Ureter (tissue), 1 donor: ENCODE measurements around the gene PNPO. TPM values are rescaled to one million over a fixed set of nuclear protein-coding genes. Genes with fewer than 3 reads are reported as not detected.
A peak's percentile ranks its signal among the peaks of the same experiment; 100 is the strongest.

ENCODE experiments used
- DNase-seq: peaks from one replicate; pipeline ENCODE4 v3.0.0-alpha.2; 2020; ENCODE audit warnings: low spot score
- total RNA-seq: library from RNA; stranded (reverse); gene quantifications from one replicate; pipeline ENCODE4 v1.2.4, GENCODE V29; 2023
- donor health status: DM: yes; HTN: yes; CAD: no.

The PNPO gene
- 40.9 TPM for total RNA-seq

DNA sequence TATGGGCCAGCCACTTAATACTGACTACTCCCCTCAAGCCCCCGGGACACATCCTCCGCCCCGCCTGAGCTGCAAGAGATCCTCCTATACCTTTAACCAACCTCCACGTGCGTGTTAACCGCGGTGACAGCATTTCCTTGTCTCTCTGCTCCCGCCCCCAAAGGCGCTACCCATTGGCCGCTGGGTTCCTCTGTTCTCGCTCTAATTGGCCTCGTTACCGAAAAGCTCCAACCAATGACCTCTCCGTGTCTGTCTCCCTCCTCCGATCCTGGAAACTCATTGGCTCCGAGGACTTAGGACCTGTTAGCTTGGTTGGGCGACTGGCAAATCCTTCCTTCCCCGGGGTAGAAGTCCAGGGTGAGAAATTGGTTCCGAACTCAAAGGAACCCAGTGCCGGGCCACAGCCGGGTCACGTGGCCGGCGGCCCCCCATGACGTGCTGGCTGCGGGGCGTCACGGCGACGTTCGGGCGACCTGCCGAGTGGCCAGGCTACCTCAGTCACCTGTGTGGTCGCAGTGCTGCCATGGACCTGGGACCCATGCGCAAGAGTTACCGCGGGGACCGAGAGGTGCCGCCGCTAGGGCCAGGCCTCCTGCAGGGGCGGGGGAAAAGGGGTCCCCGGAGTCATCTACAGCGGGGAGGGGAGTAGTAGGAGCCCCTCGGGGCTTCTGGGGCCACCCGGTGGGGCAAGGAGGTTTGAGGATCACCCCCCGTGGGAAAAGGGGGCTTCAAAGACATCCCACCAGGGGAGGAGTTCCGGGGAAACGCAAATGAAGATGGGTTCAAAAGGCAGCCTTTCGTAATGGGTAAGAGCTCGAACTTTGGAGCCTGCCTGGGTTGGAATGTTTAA is at the start of gene PNPO:
PNPO (plus strand) TSS at position 326 of the 850 bp plus-strand sequence; CDS start at position 431, 105 bp downstream.
- DNase-seq, result peak; percentile 97

DNA sequence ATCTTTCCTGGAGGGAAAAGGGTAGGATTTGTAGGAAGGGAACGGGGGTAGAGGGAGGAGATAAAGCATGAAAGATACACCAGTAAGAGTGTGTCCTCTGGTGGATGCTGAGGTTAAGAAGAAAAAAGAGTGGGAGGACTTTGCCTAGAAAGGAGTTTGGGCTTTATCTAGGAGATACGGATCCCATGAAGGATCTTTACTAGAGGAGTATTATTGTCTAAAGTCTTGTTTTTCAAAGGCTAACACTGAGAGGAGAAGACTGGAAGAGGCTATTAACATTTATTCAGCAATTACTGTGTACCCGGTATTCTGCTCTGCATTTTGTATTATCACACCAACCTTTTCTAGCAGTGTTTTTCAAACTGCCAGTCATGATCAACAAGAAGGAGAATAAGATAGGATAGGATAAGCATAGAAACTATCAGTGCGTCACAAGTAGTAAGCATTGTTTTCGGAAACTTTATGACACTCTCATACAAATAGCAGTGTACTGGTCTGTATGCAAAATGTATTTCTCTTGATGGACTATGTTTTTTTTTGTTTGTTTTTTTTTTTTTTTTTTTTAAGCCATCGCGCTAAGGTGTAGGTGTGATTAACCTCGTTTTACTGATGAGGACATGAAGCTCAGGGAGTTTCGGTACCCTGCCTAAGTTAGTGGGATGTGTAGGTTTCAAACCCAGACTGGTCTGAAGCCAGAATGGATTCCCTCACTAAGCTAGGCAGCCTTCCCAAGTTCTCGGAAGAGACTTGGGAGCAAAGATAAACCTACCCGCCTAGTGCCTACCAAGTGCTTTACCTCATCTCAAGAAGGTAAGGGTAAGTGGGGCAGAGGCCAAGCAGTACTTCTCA is 46.6 kb upstream of the PNPO start:
- no peak for DNase-seq

DNA sequence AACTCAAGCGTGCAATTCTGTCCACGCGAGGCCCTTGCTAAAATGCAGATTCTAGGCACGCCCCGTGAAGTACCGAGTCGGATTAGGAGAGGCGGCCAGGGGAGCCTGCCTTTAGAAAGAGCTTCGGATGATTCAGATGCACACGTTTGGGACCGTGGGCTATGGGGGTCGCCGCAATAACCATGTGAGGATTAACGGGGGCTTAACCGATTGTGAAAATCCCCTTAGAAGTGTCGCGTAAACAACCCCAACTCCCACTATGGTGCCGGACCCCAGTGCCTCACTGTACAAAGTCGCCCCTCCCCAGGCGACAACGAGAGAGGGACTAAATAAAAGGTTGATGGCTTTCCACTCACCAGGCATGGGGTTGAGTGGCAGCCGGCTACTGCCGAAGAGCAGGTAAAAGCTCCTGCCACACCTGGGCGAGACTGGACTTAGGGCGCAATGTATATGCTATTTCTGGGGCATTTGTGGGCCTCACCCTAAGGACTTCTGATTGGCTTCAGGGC is 46.0 kb upstream of the PNPO start:
- DNase-seq, result peak; percentile 59

DNA sequence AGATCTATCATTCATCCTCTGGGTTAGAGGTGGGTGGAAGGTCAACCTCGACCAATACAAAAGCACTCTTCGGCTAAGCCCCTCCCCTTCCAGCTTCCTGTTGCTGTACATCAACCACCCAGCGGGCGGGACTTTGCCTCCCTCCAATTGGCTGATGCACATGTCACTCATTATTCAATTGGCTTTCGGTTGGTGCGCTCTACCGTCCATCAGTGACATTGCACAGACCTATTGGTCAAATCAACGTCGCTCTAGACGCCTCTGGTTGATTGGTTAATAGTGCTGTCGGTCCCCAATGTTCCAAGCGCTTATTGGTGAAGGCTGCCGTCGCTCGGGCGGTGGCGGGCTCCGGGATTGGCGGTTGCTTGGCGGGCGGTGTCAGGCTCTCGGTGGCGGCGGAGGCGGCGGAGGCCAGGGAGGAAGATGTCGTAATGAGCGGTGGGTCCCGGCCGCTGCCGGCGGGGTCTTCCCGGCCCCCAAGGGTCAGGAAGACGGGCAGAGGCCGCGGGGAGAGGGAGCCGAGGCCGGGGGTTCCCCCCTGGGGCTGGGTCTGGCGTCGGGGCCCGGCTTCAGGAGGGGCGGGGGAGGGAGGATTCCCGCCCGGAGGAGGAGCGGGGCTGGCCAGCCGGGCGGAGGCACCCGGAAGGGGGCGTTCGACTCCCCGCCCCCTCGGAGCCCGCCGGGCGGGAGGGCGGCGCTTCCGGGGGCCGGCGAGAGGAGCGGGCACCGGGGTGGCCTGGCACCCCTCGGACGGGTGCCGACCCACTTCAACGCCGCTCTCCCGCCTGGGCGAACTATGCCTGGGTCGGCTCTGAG is 45.3 kb upstream of the PNPO start, which contains the start of gene SP2:
SP2 (plus strand) TSS at position 381 of the 816 bp plus-strand sequence; CDS start at position 432, 51 bp downstream.
- DNase-seq, result peak; percentile 100

DNA sequence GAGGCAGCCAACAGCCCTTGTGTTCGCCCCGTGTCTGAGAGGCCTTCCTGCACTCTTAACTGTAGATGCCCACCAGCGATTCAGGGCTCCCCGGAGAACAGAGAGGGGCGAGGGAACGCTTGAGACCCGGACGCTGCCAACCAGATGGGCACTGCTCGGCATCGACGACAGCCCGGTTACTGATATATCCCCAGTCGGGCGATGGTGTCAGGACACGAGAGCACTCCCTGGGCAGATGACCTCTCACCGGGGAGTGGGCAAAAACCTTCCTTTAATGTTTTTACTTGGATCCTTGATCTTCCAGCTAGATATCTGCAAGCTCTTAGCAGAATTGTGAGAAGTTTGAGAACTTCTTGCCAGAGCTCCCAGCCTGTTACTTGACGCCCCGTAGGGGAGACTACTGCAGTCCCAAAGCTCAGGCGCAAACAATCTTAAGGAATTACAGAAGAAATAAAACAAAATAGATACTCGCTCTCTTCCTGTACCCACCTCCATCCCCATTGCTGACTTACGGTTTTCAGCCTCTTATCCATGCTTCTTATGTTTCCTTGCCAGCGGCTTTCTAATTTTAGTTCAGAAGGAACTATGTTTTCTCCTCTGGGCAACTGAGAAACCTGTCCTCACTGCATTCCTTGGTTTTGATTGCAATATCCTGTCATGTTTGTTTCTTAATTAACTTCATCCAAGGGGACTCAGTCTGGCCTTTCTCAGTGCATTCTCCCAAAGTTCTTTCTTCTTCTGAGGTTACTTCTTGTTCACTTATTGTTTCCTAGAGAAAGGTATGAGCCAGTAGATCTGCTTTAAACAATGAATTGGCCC is 44.5 kb upstream of the PNPO start:
- DNase-seq, result no peak

DNA sequence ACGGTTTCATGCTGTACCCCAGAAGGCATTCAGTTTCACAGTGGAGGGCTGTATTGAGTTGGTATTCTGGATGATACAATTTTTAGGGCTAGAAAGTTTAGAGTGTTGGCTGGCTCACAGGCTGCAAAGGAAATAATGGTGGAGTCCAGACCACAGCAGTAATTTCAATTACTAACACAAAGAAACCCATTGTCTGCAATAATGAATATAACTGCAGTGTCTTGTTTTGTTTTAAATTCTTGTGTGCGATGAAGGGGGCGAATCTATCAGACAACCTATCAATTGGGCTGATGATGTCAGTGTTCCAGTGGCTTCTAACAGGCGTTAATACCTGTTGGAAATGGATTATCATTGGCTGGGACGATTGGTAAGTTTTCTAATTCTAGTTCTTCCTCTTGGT is 43.8 kb upstream of the PNPO start:
- DNase-seq, result no peak

DNA sequence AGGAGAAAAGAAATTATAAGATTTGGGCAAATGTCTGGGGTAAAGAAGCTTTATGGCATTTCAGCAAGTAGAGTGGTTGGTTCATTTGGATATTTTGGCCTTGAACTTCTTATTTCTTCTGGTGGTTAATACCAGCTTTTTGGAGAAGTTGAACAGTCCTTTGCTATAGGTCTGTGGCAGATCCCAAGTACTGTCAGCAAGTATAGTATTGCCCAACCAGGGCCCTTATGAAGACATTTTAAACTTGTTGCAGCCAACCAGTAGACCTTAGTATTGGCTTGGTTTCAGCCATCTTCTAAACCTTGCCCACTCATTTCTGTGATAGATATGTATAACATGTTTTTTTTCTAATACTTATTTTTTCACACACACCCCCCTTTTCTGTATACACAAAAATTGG is 43.1 kb upstream of the PNPO start:
- DNase-seq, result no peak

DNA sequence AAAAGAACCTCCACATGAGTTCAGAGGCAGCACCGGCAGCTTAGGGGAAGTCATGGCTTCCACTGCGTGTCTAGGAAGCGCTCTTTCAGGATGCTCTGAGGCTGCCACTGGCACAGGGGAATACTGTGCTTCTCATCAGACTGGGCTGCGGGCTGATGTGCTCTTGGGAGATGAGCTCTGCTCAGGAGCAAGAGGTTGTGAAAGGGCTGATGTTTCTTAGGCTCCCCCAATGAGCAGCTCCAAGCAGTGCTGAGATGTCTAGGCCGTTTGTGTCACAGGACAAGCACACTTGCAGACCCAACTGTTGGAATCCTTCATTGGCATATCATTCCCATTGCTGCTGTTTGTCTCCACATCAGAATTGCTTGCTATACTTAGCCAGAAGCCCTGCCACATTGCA is 41.7 kb upstream of the PNPO start:
- no peak for DNase-seq

DNA sequence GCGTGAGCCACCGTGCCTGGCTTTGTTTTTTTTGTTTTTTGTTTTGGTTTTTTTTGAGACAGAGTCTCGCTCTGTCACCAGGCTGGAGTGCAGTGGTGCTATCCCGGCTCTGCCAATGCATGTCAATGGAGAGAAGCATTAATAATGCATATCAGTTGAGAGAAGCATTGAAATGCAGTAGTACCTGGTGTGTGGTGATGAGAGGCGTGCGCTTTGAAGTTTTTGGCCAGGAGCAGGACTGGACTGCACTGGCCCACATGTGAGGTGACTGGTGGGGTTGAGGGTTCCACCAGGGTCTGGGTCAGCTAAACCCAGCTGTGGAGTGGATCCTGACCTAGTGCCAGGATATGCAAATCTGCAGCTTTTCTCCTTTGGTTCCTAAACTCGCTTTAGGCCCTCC is 39.9 kb upstream of the PNPO start:
- no peak for DNase-seq

DNA sequence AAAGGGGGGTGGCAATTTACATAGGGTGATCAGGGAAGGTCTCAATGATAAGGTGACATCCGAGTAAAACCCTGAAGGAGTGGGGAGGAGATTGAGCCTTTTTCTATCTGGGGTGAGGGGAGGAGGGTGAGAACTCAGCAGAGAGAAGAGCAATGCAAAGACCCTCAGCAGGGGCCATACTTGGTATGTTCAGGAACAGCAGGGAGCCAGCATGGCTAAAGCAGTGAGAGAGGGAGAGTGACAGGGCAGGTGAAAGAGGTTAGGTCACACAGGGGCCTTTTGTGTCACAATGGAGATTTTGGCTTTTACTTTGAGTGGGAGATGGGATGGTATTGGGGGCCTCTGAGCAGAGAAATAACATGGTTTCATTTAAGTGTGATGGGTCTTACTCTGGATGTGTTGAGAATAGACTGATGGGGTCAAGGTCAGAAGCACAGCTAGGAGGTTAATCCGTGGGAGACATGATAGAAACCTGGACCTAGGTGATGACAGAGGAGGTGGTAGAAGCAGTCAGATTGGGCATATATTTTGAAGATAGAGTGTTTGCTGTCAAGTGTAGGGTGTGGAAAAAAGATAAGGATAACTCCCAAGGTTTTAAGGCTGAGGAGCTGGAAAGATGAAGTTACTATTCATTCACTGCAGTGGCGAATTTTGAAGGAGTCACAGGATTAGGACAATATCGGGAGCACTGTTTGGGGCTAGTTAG is 39.2 kb upstream of the PNPO start:
- DNase-seq, result no peak

DNA sequence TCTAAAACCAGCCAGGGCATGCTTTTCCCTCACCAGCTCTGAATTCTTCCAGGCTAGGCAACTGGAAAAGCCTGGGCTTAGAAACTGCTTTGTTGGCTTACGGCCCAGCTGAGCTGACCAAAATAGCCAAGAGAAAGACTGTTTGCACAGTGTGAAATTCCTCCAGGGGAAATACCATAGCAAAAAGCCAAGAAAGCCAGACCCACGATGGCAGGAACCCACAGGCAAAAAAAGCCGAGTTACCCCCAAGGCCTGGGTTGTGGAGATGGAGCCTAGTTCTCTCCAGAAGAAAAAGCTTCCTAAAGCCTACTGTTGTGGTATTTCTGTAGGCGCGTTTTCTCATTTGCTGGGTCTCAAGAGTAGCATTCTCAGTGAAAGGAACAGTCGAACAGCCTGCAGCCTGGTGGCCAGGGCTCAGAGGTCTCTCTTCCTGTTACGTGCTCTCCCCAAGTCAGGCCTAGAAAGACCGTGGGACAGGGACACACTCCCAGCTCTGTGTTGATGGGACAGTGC is 36.1 kb upstream of the PNPO start:
- peak; percentile 80 for DNase-seq

DNA sequence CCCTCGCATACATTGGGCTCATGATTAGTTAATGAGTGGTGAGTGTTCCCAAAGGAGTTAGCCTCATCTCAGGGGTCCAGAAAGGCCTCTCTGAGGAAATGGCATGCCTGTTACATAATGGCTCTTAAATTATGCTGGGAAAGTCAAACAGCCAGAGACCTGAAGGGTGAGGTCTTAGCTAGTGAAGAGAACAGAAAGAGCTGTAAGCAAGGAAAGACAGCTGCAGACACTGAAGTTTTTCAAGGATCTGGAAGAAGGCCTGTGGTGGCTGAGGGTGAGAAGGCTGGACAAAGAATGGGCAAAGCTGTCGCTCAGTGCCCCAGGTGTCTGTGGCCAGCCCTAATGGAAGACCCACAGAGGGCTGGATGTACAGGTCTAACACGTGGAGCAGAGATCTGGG is 34.9 kb upstream of the PNPO start:
- no peak for DNase-seq

DNA sequence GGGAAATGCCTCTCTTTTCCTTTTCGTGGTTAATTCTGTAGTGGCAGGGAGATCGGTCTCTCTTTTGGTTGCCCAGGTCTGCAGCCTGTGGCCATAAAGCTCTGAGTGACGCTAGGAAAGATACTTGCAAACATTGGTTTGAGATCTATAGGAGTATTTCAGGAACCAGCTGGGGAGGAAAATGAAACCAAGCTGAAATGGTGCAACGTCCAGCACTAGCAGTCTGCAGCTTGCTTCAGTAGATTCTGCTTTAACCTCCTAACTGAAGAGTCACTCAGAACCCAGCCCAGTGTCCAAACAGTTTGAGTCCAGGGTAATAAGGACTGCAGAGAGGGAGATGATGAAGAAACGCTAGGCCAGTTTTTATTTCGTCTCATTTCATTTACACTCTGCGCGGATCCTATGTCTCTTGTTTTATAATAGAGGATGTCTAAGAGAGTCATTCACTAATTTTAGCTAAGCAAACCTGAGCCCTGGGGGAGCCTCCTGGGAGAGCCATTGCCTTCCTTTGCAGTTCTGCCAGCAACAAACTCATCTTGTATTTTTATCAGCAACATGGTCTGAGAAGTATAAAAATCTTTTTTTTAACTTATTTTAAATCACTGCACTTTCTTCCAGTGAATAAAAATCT is 33.3 kb upstream of the PNPO start:
- DNase-seq, result no peak

DNA sequence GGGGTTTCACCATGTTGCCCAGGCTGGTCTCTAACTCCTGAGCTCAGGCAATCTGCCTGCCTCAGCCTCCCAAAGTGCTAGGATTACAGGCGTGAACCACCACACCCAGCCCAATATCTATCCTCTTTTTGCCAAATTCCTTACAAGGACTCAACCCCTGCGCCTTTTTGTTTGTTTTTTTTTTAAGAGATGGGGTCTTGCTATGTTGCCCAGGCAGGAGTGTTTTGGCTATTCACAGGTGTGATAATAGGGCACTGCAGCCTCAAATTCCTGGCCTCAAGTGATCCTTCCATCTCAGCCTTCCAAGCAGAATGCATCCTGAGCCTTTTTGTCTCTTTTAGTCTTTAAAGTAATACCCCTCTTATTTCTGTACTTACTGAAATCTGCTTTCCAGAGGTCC is 28.3 kb upstream of the PNPO start:
- DNase-seq, result no peak

DNA sequence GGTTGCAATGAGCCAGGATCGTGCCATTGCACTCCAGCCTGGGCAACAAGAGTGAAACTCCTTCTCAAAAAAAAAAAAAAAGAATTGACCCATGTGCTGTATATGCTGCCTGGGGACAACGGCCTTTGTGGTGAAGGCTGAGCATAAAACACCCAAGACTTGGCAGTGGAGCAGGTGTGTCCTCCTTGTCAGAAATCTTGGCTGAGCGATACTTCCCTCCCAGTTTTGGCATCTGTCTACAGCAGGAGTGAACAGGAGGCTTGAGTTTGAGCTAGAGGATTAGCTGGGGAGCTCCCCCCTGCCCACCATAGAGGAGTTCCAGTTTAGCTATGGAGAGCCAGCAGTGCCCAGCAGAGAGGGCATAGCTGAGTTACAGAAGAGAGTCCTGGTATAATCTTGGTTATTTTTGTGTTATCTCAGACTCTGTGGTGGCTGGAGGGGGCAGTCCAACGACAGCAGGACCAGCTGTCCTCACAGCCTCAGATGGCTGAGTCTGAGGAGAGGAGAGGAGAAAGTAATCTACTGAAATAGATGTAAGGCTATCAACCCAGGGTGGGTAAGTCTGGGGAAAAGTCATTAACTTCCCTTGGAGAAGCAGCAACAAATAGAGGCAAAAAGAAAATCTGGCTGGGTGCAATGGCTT is 26.9 kb upstream of the PNPO start:
- no peak for DNase-seq

DNA sequence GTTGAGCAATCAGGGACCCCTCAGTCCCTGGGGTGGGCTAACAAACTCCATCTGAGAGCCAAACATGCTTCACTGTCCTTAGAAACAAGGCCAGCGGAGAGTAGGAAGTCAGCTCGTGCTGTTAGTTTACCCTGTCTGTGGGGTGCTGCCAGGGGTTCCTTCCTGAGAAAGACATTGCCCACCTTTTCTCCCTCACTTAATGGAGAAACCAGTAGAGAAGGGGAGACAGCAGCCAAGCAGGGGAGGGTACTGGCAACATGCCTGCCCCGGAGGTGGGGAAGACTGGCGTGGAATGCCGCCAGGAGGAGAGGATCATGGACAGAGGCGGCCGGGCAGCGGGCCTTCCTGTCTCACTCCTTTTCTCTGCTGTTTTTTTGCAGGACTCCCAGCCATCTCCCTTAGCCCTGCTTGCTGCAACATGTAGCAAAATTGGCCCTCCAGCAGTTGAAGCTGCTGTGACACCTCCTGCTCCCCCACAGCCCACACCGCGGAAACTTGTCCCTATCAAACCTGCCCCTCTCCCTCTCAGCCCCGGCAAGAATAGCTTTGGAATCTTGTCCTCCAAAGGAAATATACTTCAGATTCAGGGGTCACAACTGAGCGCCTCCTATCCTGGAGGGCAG is 25.5 kb upstream of the PNPO start:
- DNase-seq, result no peak

DNA sequence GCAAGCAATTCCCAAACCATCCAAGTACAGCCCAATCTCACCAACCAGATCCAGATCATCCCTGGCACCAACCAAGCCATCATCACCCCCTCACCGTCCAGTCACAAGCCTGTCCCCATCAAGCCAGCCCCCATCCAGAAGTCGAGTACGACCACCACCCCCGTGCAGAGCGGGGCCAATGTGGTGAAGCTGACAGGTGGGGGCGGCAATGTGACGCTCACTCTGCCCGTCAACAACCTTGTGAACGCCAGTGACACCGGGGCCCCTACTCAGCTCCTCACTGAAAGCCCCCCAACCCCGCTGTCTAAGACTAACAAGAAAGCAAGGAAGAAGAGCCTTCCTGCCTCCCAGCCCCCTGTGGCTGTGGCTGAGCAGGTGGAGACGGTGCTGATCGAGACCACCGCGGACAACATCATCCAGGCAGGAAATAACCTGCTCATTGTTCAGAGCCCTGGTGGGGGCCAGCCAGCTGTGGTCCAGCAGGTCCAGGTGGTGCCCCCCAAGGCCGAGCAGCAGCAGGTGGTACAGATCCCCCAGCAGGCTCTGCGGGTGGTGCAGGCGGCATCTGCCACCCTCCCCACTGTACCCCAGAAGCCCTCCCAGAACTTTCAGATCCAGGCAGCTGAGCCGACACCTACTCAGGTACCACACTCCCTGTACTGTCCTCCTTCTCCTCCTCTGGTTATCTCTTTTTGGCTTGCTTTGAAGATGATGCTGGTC is 24.7 kb upstream of the PNPO start:
- DNase-seq, result no peak

DNA sequence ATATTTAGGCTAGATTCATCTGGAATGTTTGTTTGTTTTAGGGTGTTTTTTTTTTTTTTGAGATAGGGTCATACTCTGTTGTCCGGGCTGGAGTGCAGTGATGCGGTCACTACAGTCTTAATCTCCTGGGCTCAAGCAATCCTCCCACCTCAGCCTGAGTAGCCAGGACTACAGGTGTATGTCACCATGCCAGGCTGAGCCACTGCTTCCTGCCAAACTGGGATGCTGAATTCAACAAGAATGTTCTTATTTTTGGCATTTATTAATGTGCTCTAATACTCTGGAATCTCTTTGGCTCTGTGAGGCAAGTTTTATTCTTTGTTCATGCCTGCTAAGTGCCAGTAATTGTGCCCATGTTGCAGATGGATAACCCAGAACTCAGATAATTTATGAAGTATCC is 23.8 kb upstream of the PNPO start:
- DNase-seq, result no peak
